GM21360 (cell line): ENCODE data around the gene CAMK2N1.

Experiments used
- ATAC-seq: cut with Tn5 transposase; IDR thresholded peaks from one replicate; pipeline ENCODE4 v1.9.1; 2021; ENCODE audit warnings: mild to moderate bottlenecking, moderate library complexity; ENCODE audit not compliant: unreplicated experiment

Gene CAMK2N1

DNA sequence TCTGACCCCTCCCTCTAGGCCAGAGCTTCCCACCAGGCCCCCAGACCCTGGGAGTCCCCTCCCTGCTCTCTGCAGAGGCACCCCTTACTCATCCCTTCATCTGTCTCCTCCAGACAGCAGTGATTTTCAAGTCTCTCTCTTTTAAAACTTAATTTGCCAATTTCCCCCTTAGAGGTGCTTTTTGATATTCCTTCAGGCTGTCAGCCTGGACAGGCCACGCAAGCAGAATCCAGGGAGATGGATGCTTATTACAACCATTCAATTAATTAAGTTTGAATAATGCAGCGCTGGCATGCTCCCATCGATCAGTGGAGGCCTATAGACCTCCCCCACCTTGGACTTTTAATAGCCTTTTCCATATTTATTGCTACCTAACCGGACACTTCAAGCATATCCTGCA is 6.2 kb downstream of the CAMK2N1 start:
- ATAC-seq: no peak

GRCh38 chr1:20478057-20478635 is 7.9 kb downstream of the CAMK2N1 start:
- ATAC-seq: no peak

DNA sequence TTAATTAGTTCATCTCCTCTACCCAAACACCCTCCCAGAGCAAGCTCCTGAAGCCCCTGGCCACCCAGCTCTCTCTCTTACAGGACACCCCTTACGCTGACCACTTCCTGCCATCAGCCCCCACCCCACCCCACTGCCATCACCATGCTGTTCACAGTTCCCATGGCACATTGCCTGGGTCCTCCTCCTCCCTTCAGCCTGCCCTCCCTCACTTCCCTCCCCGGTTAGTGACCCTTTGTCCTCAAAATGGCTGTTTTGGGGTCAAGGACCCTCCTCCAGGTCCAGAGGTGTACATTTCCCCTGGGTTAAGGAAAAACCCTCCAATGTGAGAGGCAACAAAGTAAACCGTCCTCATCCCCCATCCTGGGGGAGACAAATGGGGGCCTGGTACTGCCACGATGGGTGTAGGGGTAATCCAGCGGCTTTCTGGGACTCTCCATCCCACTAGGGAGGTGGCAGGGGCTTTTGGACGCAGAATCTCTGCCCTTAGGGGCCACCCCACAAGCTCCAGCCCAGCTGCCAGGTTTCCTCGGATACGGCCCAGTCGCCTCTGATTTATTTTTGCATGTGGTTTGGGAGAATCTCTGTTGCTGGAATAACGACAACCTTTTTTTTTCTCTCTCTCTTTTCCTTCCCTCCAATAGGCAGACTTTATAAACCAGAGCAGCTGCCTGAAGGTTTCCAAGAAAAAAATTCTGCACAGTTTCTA is 8.5 kb downstream of the CAMK2N1 start:
- no peak for ATAC-seq

- no peak for ATAC-seq
Observed at GRCh38 chr1:20476265-20477038, 9.6 kb downstream of the CAMK2N1 start.

GRCh38 chr1:20474996-20475395 is 11.0 kb downstream of the CAMK2N1 start:
- ATAC-seq: no peak

GRCh38 chr1:20474333-20474975 is 11.6 kb downstream of the CAMK2N1 start:
- ATAC-seq: no peak

DNA sequence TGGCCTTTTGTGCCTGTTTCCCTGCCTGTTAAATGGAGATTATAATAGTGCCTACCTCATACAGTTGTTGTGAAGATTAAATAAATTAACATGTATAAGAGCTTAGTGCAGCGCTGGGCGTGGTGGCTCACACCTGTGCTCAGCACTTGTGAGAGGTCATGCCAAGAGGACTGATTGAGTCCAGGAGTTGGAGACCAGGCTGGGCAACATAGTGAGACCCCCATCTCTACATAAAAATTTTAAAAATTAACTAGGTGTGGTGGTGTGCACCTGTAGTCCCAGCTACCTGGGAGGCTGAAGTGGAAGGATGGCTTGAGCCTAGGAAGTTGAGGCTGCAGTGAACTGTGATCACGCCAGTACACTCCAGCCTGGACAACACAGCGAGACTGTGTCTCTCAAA is 12.1 kb downstream of the CAMK2N1 start:
- ATAC-seq: no peak

GRCh38 chr1:20472860-20473711 is 12.9 kb downstream of the CAMK2N1 start:
- no peak for ATAC-seq

- ATAC-seq: no peak
Observed at GRCh38 chr1:20472121-20472520, 13.9 kb downstream of the CAMK2N1 start.

- ATAC-seq: no peak
Observed at GRCh38 chr1:20470194-20470593, 15.8 kb downstream of the CAMK2N1 start.

- no peak for ATAC-seq
Observed at GRCh38 chr1:20469406-20470076, 16.5 kb downstream of the CAMK2N1 start.

GRCh38 chr1:20466273-20466672 is 19.7 kb downstream of the CAMK2N1 start:
- ATAC-seq: no peak

DNA sequence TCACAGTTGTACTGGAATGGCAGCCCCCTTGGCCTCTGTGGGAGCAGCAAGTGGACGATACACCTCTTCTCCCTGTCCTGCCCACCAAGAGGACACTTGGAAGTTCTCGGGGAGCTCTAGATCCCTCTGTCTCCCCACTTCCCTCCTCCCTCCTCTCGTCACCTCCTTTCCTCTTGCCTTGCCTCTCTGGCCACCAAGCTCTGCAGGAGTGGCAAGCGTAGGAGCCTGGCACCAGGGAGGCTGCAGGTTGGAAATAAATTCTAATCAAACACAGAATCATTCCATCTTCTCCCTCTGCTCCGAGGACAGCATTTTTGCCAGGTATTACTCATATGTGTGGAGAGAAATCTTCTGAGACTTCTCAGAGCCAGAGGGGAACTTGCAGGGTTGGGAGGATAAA is 20.8 kb downstream of the CAMK2N1 start:
- ATAC-seq: no peak

- ATAC-seq: no peak
Observed at GRCh38 chr1:20463502-20463901, 22.5 kb downstream of the CAMK2N1 start.

GRCh38 chr1:20462397-20462796 is 23.6 kb downstream of the CAMK2N1 start:
- ATAC-seq: no peak

DNA sequence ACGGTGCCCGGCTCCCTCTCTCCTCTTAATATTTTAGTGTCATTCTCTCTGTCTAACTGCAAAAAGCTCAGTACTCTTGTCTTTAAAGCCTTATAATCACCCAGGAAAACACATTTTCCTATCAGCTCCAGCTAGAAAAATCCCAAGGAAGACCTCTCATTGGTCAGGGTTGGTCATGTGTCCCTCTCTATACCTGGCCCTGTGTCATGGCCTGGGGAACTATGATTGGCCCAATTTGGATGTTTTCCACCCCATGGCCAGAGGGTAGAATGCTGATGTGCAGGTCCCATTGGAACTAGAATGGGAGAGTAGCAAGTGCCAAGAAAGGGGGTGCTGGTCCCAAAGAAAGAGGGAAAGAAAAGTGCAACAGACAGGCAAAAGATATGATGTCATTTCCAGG is 27.3 kb downstream of the CAMK2N1 start:
- ATAC-seq: no peak

- ATAC-seq: no peak
Observed at GRCh38 chr1:20454004-20454403, 32.0 kb downstream of the CAMK2N1 start.

GRCh38 chr1:20449735-20450311 is 36.2 kb downstream of the CAMK2N1 start:
- no peak for ATAC-seq

- no peak for ATAC-seq
Observed at GRCh38 chr1:20448671-20449071, 37.3 kb downstream of the CAMK2N1 start.

DNA sequence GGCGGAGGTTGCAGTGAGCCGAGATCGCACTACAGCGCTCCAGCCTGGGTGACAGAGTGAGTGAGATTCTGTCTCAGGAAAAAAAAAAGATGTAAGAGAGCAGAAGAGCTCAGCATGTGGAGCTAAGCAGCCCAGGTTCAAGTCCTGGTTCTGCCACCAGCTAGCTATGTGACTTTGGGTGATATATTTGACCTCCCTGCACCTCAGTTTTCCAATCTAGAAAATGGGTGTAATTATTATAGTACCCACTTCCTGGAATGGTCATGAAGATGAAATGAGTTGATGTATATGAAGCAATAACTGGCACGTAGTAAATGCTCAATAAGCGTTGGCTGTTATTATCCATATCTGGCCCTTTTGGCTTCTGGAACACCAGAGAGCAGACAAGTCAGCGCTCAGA is 38.2 kb downstream of the CAMK2N1 start:
- no peak for ATAC-seq
